PFSK-1 (cell line): ENCODE measurements around the gene NDRG3.

Source experiments
- POLR2AphosphoS5 ChIP-seq: IDR thresholded peaks from 2 replicates; pipeline ENCODE4 v1.6.1; 2012; ENCODE audit warnings: low read depth, mild to moderate bottlenecking, control low read depth, low read length, moderate library complexity
- TAF1 ChIP-seq: IDR thresholded peaks from 2 replicates; pipeline ENCODE4 v1.6.1; 2012; ENCODE audit warnings: low read length, control low read depth, borderline replicate concordance; ENCODE audit not compliant: insufficient read depth

DNA sequence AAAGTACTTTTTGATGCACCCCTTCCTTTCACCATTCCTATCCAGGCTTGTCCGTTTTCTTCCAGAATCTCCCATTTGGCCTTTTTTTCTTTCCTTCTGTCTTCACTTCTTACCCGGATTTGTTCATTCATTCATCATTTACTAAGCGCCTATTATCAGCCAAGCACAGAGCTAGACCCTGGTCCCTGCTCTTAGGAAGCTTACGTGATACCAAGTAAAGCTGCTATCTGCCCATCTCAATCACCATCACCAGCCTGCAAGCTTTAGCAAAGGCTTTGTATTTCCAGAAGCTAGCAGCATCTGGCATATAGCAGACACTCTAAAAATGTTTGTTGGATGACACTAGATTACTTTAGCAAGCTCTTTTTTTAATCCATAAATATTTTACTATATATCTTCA lies 4.8 kb downstream of the NDRG3 start:
- TF ChIP-seq POLR2AphosphoS5, result no peak
- TF ChIP-seq TAF1, result no peak
